ENCODE data around the gene FGD5. TPM values are rescaled to one million over a fixed set of nuclear protein-coding genes. Genes with fewer than 3 reads are reported as not detected.

FGD5 gene
- total RNA-seq, 1 donor from 2014 or later, result 0.14 TPM

DNA sequence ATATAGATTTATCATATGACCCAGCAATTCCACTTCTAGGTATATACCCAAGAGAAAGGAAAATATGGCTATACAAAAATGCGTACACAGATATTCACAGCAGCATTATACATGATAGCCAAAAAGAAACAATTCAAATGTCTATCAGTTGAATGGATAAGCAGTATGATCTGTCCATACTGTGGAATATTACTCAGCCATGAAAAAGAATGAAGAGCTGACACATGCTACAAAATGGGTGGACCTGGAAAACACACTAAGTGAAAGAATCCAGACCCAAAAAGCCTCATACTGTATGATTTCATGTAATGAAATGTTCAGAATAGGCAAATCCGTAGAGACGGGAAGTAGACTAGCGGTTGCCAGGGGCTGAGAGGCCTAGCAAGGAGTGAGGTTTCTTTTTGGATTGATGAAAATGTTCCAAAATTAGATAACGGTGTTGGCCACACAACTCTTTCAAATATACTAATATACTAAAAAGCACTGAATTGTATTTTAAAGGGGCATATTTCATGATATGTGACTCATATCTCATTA is 33.4 kb downstream of the FGD5 start:
- H3K27ac Mint-ChIP-seq, result no peak overlapping the region
- DNase-seq, result no peak
- peaks cover 20% of the 10 kb centered on the region for H3K27me3 Mint-ChIP-seq
- H3K9me3 Mint-ChIP-seq, result peaks cover 4% of the 10 kb centered on the region
- H3K4me1 Mint-ChIP-seq, result peaks cover 13% of the 10 kb centered on the region
- no peak overlapping the region for H3K4me3 Mint-ChIP-seq
- H3K36me3 Mint-ChIP-seq (ENCODE audit: low read depth), result no peaks in the 10 kb centered on the region
- intact Hi-C loops (cut with micrococcal nuclease), result no loop called here

DNA sequence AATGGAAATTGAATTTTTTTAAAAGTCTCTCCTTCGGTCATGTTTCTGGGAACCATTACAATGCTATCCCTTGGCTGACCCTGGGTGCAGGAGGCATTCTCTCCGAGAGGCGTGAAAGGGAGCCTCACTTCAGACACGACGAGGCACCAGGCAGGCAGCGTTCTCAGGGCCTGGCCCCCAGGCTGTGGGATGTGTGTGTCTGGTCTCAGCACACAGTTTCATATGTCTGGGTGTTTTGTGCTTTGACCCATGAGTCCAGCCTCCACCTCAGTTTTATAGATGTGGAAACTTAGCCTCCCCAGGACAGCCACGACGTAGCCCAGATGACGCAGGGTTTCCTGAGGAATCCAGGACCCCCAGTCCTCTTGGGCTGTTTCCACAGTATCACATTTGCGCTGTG is 34.0 kb downstream of the FGD5 start:
- peaks cover 10% of the 10 kb centered on the region for H3K4me1 Mint-ChIP-seq
- H3K36me3 Mint-ChIP-seq (ENCODE audit: low read depth), result no peaks in the 10 kb centered on the region
- peaks cover 4% of the 10 kb centered on the region for H3K9me3 Mint-ChIP-seq
- no peak for DNase-seq
- H3K27ac Mint-ChIP-seq, result no peak overlapping the region
- intact Hi-C loops (cut with micrococcal nuclease), result no loop called here
- no peak overlapping the region for H3K4me3 Mint-ChIP-seq
- H3K27me3 Mint-ChIP-seq, result peaks cover 26% of the 10 kb centered on the region

DNA sequence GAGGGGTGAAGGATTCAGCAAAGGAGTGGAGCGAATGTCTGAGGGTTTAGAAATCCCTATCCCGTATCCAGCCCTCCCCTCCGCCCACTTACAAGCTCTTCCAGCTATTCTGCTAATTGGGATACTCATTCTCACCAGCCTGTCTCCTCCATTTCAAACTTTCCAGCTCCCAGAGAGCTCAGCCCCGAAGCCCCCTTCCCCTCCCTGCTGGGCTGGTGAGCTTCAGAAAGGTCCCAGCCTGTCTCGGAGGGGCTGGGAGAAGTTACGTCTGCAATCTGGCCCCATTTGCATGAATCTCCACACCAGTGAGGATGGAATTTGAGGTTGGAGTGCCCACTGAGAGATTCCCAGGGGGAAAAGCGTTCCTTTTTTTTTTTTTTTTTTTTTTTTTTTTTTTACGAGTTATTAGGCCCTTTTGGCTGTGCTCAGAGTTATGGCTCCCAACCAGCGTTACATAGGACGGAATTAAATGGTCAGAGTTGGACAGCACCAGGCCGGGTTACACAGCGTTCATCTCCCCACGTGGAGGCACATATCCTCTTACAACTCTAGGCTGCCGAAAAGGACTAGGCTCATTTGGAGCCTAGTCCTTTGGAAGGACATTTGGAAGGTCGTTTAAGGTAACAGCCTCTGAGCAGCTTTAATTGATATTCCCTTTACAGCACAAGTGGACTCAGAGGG is 34.6 kb downstream of the FGD5 start:
- Mint-ChIP-seq H3K36me3 (ENCODE audit: low read depth) (no peaks in the 10 kb centered on the region), H3K27me3 (peaks cover 31% of the 10 kb centered on the region), H3K4me3 (no peak overlapping the region), H3K9me3 (peaks cover 4% of the 10 kb centered on the region), H3K27ac (no peak overlapping the region), H3K4me1 (peaks cover 7% of the 10 kb centered on the region)
- intact Hi-C loops (cut with micrococcal nuclease), result no loop called here
- no peak for DNase-seq

DNA sequence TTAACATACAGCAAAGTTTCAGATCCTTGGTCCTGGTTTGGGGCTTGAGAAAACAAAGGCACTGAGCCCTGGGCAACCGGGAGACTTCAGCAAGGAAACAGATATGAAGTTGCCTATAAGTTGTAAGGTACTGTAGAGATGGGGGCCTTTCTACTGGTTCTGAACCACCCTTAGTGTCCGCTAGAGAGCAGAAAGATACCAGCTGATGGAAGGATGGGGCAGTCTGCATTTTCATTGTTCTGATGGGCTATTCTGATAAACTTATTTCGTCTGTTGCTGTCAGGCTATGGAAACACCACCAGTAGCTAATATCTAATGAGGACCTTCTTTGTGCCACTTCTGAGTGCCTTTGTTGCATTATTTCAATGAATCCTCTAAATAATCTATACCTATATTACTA is 38.7 kb downstream of the FGD5 start:
- Mint-ChIP-seq H3K27me3 (peaks cover 32% of the 10 kb centered on the region), H3K36me3 (ENCODE audit: low read depth) (no peaks in the 10 kb centered on the region), H3K9me3 (peaks cover 4% of the 10 kb centered on the region), H3K4me3 (no peak overlapping the region), H3K27ac (no peak overlapping the region), H3K4me1 (no peaks in the 10 kb centered on the region)
- intact Hi-C loops (cut with micrococcal nuclease), result no loop called here
- no peak for DNase-seq

DNA sequence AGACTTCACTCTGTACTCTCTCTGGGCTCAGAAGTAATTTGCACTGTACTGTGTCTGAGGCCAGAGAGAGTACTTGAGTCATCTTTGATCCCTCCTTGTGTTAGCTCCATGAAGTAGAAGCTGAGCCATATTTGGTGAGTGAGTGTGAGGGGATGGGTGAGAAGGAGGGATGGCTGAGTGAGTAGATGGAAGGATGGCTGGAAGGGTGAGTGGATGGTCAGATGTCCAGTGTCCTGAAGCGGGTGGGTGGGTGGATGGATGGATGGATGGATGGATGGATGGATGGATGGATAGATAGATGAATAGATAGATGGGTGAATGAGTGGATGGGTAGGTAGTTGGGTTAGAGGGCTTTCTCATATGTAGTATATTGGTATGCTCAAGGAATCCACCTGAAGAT is 39.3 kb downstream of the FGD5 start:
- intact Hi-C loops (cut with micrococcal nuclease), result no loop called here
- H3K36me3 Mint-ChIP-seq (ENCODE audit: low read depth), result no peaks in the 10 kb centered on the region
- peaks cover 4% of the 10 kb centered on the region for H3K9me3 Mint-ChIP-seq
- no peak overlapping the region for H3K27ac Mint-ChIP-seq
- peaks cover 32% of the 10 kb centered on the region for H3K27me3 Mint-ChIP-seq
- no peaks in the 10 kb centered on the region for H3K4me1 Mint-ChIP-seq
- no peak overlapping the region for H3K4me3 Mint-ChIP-seq
- DNase-seq, result no peak

DNA sequence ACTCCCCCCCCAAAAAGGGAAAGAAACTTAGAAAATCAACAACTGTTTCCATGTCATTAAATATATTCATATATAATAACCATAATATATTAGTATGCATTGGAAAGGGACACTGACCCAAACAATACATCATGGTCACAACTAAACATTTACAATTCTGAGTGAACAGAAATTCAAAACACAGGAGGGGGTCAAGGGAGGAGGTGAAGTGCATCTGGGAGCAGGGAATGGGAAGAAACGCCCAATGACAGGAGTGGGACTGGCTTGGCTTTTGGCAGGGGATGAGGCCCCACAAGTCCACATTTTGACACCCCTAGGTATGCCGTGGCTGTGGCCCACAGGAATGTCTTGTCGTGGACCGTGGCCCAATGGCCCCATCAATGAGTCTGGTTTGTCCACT is 41.1 kb downstream of the FGD5 start:
- Mint-ChIP-seq H3K4me3 (no peak overlapping the region), H3K27me3 (peaks cover 32% of the 10 kb centered on the region), H3K27ac (no peak overlapping the region), H3K36me3 (ENCODE audit: low read depth) (no peaks in the 10 kb centered on the region), H3K4me1 (no peaks in the 10 kb centered on the region), H3K9me3 (peaks cover 4% of the 10 kb centered on the region)
- intact Hi-C loops (cut with micrococcal nuclease), result no loop called here
- no peak for DNase-seq

DNA sequence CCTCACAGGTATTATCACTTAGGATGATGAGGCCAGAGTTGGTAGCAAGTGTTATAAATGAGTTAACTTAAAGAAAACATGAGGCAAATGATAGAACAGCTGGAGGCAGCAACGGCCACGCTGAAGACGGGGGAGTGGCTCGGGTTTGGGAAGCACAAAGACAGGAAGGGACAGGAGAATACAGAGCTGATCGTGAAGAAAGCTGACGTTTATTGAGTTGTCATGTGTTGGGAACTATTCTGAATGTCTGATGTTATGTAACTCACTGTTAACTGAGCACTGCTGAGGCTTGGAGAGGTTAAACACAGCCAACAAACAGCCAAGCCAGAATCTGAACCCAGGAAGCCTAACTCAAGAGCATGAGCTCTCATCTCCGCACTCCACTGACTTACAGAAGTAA is 42.3 kb downstream of the FGD5 start:
- intact Hi-C loops (cut with micrococcal nuclease), result no loop called here
- Mint-ChIP-seq H3K4me3 (no peak overlapping the region), H3K27ac (no peak overlapping the region)

DNA sequence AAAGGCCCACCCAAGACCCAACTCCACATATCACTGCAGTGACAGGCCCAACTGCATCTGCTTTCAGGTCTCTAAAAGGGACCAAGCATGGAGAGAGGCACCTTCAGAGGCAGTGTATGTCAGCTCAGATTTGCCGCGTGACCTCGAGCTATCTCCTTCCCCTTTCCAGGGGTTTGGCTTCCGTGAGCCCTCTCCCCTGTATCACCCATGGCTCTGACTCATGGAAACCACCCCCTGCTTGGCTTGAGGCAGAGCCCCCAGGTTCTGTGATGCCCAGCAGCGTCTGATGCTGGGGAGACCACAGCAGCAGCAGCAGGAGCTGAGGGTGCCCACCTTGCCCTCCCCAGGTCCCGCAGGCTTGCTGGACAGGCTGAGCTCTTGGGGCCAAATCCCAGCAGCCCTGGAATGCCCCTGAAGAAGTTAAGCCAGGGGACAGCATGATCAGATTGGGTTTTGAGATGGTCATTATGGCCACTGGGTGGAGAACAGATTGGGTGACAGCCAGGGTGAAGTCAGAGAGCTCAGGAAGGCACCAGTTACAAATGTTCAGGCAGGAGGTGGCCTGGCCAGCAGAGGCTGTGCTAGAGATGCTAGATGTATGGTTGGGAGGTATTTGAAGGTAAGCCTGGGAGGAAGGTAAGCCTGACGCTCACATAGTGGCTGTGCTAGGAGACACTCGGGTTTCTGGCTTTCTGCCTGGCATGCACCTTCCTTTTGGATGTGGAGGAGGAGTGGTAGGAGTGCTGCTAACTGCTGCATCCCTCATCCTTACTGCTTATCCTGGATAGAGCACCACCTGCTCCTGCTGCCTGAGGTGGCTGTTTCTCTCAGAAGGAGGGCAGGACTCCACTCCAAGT is 42.9 kb downstream of the FGD5 start:
- Mint-ChIP-seq H3K36me3 (ENCODE audit: low read depth) (no peaks in the 10 kb centered on the region), H3K27me3 (peaks cover 18% of the 10 kb centered on the region), H3K4me3 (no peak overlapping the region), H3K9me3 (no peaks in the 10 kb centered on the region), H3K4me1 (no peaks in the 10 kb centered on the region), H3K27ac (no peak overlapping the region)
- no peak for DNase-seq
- intact Hi-C loops (cut with micrococcal nuclease), result no loop called here

More for the DNA sequence above, 42.3 kb downstream of the FGD5 start:
- no peak for DNase-seq
- H3K9me3 Mint-ChIP-seq, result no peaks in the 10 kb centered on the region
- no peaks in the 10 kb centered on the region for H3K36me3 Mint-ChIP-seq (ENCODE audit: low read depth)
- H3K4me1 Mint-ChIP-seq, result no peaks in the 10 kb centered on the region
- H3K27me3 Mint-ChIP-seq, result peaks cover 22% of the 10 kb centered on the region

DNA sequence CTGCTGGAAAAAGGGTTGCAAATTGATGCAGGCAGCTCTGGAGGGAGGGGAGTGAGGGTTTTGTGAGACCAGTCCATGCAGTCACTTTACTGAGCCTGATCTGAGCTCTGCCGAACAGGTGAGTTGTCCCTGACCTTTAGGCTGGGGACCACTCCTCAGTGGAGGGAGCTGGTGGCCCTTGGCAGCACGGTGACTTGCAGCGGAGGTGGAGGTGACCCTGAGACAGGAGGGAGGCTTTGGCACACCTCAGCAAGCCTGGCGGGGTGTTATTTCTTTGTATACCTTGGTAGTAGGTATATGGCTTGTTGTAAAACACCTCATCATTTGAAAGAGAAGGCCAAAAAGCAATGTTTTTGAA is 43.5 kb downstream of the FGD5 start:
- peaks cover 13% of the 10 kb centered on the region for H3K27me3 Mint-ChIP-seq
- H3K27ac Mint-ChIP-seq, result no peak overlapping the region

DNA sequence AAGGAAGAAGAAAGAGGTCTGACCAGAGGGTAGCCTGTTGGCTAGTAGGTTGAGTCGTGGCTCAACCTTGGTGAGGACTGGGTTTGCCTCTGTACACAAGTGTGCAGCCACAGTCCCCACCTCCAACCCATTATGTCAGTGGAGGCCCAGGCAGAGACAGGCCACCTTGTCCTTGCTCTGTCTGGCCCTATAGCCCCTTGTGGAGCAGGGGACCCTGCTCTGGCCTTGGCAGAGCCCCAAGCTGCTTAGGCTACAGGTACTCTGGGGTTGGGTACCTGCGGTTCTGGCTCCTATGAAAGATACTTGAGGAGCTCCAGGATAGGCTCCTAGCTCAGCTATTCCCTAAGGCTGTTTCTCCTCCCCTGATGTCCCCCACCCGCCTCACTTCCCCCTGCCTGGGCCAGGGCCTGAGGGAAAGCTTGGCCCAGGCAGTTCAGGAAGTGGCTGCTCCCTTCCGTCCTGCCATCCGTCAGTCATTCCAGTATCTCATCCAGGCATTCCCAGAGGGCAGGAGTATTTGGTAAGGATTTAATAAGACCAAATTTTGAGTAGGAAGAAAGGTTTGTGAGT is 44.0 kb downstream of the FGD5 start:
- intact Hi-C loops (cut with micrococcal nuclease), result no loop called here
- Mint-ChIP-seq H3K4me1 (no peaks in the 10 kb centered on the region), H3K4me3 (no peak overlapping the region), H3K36me3 (ENCODE audit: low read depth) (no peaks in the 10 kb centered on the region), H3K27me3 (peaks cover 8% of the 10 kb centered on the region), H3K9me3 (no peaks in the 10 kb centered on the region), H3K27ac (no peak overlapping the region)
- DNase-seq, result no peak

More for the DNA sequence above, 43.5 kb downstream of the FGD5 start:
- intact Hi-C loops (cut with micrococcal nuclease), result no loop called here
- no peaks in the 10 kb centered on the region for H3K36me3 Mint-ChIP-seq (ENCODE audit: low read depth)
- no peak for DNase-seq
- H3K4me1 Mint-ChIP-seq, result no peaks in the 10 kb centered on the region
- H3K9me3 Mint-ChIP-seq, result no peaks in the 10 kb centered on the region
- no peak overlapping the region for H3K4me3 Mint-ChIP-seq

DNA sequence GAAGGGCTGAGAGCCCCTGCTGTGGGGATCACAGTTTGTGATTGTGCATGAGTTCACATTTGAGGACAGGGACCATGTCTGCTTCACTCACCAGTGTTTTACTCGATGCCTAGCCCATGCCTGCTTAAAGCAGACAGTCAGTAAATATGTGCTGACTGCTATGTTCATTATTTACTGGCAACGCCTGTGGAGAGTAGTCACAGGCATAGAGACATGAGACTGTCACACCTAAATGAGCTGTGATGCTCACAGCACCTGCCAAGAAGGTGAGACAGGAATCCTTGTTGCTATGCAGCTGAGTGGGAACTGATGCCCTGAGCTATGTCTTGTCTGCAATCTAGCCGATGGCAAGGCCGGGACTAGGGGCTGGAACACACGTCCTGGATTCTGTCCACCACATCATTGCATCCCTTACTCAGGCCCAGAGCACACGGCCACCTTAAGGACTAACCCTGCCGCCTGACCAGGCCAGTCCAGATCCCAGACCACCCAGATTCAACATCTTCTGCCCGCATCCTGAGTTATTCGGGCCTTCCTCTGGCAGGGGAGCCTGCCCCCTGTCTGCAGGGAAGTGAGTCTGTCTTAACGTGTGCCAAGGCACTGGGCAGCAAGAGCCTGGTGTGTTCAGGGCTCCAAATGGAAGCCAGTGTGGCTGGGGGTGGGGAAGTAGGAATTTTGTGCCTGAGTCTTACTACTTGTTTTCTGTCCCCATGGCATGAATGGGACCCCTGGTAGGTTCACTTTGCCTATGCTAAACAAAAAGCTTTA is 44.8 kb downstream of the FGD5 start:
- no peak overlapping the region for H3K27ac Mint-ChIP-seq
- no peak overlapping the region for H3K4me3 Mint-ChIP-seq
- H3K27me3 Mint-ChIP-seq, result peaks cover 3% of the 10 kb centered on the region
- intact Hi-C loops (cut with micrococcal nuclease), result no loop called here
- no peaks in the 10 kb centered on the region for H3K36me3 Mint-ChIP-seq (ENCODE audit: low read depth)
- DNase-seq, result no peak
- no peaks in the 10 kb centered on the region for H3K9me3 Mint-ChIP-seq
- no peaks in the 10 kb centered on the region for H3K4me1 Mint-ChIP-seq

DNA sequence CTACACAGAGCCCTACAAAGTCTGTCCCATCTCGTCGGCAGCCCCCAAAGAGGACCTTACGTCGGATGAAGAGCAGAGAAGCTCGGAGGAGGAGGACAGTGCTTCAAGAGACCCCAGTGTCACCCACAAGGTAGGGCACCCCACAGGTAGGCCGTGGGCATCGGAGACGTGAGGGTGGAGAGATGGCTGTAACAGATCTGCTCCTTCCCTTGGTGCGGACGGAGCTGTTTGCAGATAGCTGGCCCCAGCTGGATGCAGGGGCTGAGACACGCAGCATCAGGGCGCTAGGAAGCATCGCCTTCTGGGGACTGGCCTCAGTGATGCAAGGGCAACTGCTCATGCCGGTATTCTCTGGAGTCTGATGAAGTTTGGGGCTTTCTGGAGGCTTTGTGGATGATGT is 45.4 kb downstream of the FGD5 start:
- no peaks in the 10 kb centered on the region for H3K4me1 Mint-ChIP-seq
- peaks cover 3% of the 10 kb centered on the region for H3K27me3 Mint-ChIP-seq
- no peaks in the 10 kb centered on the region for H3K9me3 Mint-ChIP-seq
- DNase-seq, result no peak
- no peak overlapping the region for H3K4me3 Mint-ChIP-seq
- H3K27ac Mint-ChIP-seq, result no peak overlapping the region
- intact Hi-C loops (cut with micrococcal nuclease), result no loop called here
- no peaks in the 10 kb centered on the region for H3K36me3 Mint-ChIP-seq (ENCODE audit: low read depth)

DNA sequence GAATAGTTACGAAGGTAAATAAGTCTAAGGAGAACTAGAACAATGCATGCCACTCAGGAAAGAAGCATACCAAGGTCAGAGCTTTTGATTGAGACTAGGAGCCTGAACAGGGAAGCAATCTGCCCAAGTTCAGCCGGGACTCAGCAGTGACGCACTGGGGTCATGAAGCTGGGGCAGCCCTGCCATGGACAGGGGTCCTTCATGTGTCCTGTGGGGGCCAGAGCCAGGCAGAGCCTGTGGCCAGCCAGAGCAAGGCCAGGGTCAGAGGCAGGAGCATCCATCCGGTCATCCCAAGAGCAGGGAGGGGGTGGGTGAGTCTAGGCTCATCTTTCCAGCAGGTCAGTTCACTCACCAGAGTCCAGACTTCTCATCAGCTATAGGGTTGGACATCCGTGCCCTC is 47.9 kb downstream of the FGD5 start:
- Mint-ChIP-seq H3K4me3 (no peak overlapping the region), H3K36me3 (ENCODE audit: low read depth) (no peaks in the 10 kb centered on the region), H3K4me1 (no peaks in the 10 kb centered on the region), H3K27ac (no peak overlapping the region), H3K9me3 (no peaks in the 10 kb centered on the region), H3K27me3 (no peaks in the 10 kb centered on the region)
- no peak for DNase-seq
- intact Hi-C loops (cut with micrococcal nuclease), result no loop called here
